HG03159 (cell line): ENCODE measurements around the gene ANO6.
"Not testable (repeated sequence)": the region's sequence is repeated elsewhere in the genome, so short reads cannot be mapped to it uniquely, and the experiment has no call there.

Experiments
- ATAC-seq: cut with Tn5 transposase; IDR thresholded peaks from one replicate; pipeline ENCODE4 v1.9.1; 2021; ENCODE audit warnings: mild to moderate bottlenecking, moderate library complexity; ENCODE audit not compliant: unreplicated experiment

The ANO6 gene

DNA sequence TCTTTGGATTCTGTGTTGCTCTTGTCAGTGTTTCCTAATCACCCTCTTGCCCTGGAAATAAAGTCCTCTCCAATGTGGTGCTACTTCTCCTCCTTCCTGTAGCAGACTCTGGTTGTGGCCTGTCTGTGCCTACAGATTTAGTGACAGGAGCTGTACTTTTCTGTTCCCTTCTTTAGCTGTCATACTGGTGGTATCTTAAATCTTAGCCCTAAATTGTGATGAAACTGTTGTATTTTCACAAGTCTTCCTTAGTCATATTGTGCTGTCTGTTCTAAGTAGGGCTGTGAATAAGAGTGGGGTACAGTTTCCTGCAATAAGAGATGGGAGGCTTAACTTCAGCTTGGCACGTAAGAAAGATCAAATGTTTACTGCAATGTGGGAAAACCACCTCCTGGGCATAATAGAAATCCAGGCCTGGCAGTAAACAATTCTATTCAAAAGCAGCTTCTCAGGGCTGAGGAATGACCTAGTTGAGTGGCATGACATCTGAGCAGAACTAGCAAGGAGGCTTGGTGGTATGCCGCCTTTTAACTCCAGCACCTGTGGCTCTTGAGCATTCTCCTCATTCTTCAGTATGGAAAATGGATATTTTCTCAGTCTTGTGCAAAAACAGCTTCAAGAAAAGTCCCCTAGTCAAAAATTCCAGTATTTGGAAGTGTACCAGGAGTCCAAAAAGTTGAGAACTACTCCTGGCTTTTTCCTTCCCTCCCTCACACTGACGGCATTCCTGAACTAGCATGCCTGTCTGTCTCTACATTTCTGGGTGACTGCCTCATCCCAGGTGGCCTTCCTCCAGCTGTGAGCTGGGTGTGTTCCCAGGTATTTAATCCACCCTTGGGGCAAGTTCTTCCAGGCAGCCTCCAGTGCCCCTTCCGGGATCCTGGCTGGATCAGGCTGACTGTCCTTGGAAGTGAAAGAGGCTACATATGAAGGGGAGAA lies 19.5 kb downstream of the ANO6 start:
- ATAC-seq: no peak

DNA sequence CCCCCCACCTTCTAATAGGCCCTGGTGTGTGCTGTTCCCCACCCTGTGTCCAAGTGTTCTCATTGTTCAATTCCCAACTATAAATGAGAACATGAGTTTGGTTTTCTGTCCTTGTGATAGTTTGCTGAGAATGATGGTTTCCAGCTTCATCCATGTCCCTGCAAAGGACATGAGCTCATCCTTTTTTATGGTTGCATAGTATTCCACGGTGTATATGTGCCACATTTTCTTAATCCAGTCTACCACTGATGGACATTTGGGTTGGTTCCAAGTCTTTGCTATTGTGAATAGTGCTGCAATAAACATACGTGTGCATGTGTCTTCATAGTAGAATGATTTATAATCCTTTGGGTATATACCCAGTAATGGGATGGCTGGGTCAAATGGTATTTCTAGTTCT lies 20.5 kb downstream of the ANO6 start:
- ATAC-seq: not testable (repeated sequence)

DNA sequence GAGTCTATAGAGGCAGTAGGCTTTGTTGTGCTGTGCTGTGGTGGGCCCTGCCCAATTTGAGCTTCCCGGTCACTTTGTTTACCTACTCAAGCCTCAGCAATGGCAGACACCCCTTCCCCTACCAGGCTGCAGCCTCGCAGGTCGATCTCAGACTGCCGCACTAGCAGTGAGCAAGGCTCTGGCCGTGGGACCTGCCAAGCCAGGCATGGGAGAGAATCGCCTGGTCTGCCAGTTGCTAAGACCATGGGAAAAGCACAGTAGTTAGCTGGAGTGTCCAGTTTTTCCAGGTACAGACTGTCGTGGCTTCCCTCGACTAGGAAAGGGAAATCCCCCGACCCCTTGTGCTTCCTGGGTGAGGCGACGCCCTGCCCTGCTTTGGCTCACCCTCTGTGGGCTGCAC lies 26.3 kb downstream of the ANO6 start:
- no peak for ATAC-seq

DNA sequence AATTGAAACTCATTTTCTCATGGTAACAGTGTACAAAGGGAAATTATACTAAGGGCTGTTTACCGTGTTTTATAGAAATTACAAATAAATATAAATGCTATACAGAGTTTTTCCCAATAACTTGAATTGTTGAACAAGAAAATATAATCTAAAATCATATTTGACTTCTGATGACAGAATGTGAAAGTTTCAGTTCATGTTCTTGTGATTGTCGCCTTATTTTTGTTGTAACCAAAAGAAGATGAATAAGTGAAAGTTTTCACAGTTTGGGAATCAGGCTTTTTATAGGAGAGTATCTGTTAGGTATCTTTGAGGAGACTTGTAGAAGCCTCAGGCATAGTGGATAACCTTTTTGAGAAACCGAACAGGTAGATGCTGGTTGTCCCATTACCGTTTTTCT lies 28.1 kb downstream of the ANO6 start:
- ATAC-seq: no peak

DNA sequence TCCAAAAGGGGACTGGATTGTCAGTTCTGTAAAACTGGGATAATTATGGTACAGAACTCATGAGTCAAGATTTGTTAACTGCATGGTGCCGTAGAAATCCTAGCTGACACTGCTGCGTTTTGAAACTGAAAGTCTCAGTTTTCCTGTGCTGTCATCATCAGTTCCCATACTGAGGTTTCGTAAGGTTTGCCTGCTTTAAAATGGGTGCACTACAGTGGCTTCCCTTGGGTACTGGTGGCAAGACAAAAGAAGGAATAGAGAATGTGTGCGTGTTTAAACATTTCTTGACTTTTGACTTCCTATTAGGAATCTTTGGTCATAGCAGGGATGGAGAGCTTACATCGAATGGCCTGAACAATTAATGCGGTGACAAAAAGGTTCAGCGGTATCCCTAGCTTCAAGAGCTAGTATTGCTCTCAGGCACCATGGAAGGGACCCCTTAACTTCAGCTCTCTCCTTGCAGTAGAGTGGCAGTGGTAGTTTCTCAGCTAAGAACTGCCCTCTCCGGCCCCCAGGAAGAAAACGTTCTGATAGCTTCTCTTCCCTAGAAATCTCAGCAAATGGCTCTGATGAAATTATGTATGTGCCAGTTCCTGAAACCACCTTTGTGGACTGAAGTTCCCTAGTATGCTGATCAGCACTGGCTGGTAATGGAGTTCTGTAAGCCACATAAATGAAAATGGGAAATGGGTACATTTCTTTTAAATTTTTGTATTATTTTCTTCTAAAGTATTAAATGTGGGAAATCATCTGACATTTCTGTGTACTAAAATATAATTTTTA lies 28.9 kb downstream of the ANO6 start:
- peak; percentile 79 for ATAC-seq

DNA sequence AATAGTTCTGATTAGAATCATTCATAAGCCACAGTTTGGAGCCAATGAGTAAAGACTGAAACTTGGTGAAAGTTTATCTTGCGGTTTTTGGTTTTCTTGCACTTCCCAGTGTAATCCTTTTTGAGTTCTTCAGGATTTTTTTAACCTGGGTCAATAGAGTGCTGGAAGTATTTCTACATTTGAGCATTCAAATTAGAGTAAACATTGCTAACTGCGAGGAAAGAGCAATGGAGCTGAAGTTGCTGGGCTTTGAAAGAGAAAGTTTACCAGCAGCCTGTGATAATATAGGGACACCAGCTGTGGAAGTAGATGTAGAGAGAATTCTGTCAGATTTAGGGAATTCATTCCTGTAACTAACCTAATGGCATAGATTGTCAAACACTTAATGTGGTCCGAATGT lies 30.3 kb downstream of the ANO6 start:
- ATAC-seq: no peak

DNA sequence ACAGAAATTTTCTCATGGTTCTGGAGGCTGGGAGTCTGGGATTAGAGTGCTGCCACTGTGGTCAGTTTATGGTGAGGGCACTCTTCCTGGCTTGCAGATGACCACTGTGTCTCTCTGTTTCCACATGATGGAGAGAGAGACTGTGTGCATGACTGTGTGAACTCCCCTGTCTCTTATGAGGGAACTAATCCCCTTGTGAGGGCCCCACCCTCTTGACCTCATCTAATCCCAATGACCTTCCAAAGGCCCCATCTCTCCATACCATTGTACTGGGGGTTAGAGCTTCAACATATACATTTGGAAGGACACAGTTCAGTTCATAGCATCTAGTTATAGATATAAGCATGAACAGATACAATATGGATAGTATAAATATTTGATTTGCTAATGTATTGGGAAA lies 31.7 kb downstream of the ANO6 start:
- no peak for ATAC-seq

- ATAC-seq: no peak
Measured at GRCh38 chr12:45248095-45248494, 32.2 kb downstream of the ANO6 start.

DNA sequence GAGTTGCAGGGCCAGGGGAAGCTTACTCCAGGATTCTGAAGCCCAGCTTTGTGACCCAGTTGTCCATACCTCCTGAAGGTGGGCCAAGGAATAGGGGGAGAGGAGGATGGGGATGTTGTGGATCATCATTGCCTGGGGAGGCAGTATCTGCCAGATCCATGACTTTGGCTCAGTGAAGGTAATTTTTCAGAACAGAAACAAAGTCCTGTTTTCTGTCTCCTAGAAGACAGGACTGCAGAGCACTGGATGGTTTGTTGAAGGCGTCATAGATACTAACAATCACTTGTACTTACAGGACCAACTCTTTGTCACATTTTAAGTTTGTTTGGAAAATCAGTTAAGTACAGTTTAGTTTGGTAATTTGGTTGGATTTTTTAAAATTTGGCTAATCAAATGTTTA lies 38.4 kb downstream of the ANO6 start:
- no peak for ATAC-seq

DNA sequence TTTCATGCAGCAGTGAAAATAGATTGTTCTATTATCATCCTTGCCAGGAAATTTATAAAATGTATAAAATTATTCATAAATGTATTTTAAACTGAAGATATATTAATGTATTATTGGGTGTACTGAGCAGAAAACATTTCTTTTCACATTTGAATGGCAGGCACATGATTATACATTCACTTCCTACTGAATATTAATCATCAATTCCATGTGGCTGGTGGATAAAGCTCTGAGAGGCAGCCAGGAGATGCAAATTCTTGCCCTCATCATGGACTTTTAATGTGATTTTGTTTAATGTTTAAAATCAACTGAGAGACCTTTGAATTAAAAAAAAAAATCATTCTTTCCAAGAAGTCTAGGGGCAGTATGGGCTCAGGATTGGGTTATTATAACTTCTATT lies 40.8 kb downstream of the ANO6 start:
- ATAC-seq: peak; percentile 11

DNA sequence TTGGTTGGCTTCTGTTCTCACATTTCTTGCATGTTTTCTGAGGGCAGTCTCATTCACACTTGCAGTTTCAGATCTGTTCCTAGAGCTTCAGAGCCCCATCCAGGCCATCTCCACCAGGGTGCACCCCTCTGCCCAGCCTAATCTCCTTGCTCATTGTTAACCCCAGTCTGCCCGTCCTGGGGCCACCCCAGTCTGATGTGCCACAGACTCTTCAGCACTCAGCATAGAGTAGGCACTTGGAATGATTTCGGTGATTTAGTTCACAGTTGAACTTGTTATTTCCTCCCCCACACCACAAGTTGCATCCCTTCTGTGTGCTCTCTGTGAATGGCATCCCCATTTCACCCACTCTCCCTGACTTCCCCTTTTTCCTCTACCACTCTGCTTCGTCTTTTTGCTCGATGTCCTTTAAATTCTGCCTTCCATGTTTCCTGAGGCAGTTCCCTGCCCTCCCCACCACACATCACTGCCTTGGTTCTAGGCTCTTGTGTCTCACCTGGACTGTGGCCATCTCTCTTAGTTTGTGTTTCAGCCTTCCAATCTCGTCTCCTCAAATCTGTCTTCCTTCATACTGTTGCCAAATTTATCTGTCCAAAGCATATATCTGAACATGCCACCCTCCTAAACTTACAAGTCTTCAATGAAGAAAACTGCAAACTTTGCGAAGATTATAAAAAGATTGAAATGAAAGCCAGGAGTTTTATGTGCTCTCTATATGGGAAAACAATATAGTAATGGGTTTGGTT lies 41.5 kb downstream of the ANO6 start:
- peak; percentile 75 for ATAC-seq

- ATAC-seq: no peak
Measured at GRCh38 chr12:45259675-45260074, 43.8 kb downstream of the ANO6 start.

DNA sequence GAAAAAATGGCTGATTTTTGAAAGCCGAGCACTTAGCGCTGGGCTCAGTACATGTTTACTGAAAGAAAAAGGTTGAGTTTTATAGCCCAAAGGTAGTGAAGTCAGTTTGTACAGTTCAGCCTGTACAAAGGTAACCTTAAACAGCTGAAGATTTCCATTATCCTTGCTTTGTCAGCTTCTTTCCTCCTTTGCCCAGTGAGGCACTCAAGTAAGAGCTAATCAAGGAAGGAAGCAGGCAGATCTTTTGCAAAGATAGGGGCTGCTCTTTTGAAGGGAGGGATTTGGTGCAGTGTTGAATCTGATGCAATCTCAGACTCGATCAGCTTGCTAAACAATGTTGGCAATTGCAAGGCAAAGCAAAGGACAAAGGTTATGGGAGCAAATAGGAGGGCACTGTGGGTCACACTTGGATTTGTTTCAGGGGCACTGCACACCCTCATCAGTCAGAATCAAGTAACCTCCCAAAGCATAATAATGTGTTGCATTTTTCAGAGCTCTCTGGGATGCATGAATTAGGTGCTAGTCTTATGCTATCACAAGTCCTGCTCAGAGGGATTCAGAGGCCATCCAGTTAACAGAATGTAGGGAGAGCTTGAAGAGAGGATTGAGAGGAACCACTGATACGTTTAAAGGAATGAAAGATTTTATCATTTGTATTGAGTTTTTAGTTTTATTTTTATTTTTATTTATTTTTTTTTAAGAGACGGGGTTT lies 44.4 kb downstream of the ANO6 start:
- ATAC-seq: no peak

GRCh38 chr12:45260854-45261253 lies 45.0 kb downstream of the ANO6 start:
- no peak for ATAC-seq

DNA sequence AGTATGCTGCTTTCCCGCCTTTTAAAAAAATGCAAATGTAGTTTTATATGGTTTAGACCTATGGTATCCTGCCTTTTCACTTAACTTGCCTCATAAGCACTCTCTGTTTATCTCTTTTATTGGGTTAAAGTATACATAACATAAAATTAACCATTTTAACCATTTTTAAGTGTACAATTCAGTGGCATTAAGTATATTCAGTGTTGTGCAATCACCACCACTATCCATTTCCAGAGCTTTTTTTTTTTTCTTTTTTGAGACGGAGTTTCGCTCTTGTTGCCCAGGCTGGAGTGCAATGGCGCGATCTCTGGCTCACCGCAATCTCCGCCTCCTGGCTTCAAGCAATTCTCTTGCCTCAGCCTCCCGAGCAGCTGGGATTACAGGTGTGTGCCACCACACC lies 46.3 kb downstream of the ANO6 start:
- ATAC-seq: not testable (repeated sequence)

GRCh38 chr12:45263587-45263986 lies 47.7 kb downstream of the ANO6 start:
- no peak for ATAC-seq

DNA sequence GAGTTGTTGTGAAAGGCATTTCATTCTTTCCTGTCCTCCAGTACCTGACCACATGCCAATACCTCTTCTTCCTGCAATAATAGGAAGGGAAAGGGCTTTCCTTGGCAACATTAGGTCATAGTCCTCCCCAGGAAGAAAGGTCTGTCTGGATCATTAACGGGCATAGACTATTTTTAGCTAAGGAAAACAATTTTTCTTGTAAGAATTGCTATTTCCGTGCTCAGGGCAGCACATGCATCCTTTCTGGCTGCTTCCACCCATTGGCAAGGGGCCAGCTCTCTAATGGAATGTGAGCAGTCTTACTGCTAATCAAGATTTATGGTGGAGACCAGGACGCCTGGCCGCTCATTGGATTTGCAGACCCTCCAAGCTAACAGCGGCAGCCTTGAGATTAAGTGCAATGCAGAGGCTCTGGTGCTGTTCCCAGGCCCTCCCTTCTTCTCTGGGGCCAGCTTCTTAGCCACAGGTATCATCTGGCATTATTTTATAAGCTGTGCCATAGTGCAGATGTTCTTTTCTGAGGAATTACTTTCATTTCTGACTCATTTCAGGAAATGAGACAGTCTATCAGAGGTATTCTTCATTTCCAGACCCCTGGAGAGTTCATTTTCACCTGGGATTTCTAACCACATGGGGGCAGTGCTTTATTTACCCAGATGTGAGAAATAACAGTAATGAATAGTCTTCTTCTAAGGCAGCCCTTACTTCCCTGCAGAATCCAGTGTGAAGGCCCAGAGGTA lies 52.9 kb downstream of the ANO6 start:
- no peak for ATAC-seq

- ATAC-seq: no peak
Measured at GRCh38 chr12:45269412-45269751, 53.5 kb downstream of the ANO6 start.

- no peak for ATAC-seq
Measured at GRCh38 chr12:45270951-45271350, 55.1 kb downstream of the ANO6 start.

GRCh38 chr12:45273717-45274271 lies 57.9 kb downstream of the ANO6 start:
- ATAC-seq: no peak
